Astrocyte of the hippocampus (primary cell): ENCODE measurements around the gene SSUH2.
"Not testable (repeated sequence)": the region's sequence is repeated elsewhere in the genome, so short reads cannot be mapped to it uniquely, and the experiment has no call there.

ENCODE experiments used
- DNase-seq: peaks from one replicate; pipeline ENCODE4 v3.0.0; 2011; ENCODE audit warnings: low read depth, low spot score

Gene SSUH2

GRCh38 chr3:8581373-8581772 is 63.2 kb downstream of the SSUH2 start:
- DNase-seq = no peak

GRCh38 chr3:8580434-8580833 is 64.2 kb downstream of the SSUH2 start:
- DNase-seq = not testable (repeated sequence)

- DNase-seq = no peak
These were observed 64.7 kb downstream of the SSUH2 start for GRCh38 chr3:8579943-8580342.

- DNase-seq = no peak
These were observed 65.5 kb downstream of the SSUH2 start for GRCh38 chr3:8579096-8579495.

GRCh38 chr3:8578282-8578681 is 66.3 kb downstream of the SSUH2 start:
- no peak for DNase-seq

- no peak for DNase-seq
These were observed 67.6 kb downstream of the SSUH2 start for GRCh38 chr3:8576841-8577571.

- no peak for DNase-seq
These were observed 68.2 kb downstream of the SSUH2 start for GRCh38 chr3:8576436-8576835.

GRCh38 chr3:8575364-8576104 is 69.1 kb downstream of the SSUH2 start:
- DNase-seq = peak; percentile 60

GRCh38 chr3:8574670-8575322 is 69.8 kb downstream of the SSUH2 start:
- DNase-seq = no peak

GRCh38 chr3:8574040-8574669 is 70.4 kb downstream of the SSUH2 start:
- DNase-seq = no peak

GRCh38 chr3:8573342-8573926 is 71.2 kb downstream of the SSUH2 start:
- DNase-seq = no peak

- no peak for DNase-seq
These were observed 73.3 kb downstream of the SSUH2 start for GRCh38 chr3:8571256-8571655.
